Smooth muscle cell of the brain vasculature (primary cell): Measurements from ENCODE around the gene SYT9.

Experiments
- DNase-seq: peaks from one replicate; pipeline ENCODE4 v3.0.0-alpha.2; 2012; ENCODE audit warnings: low read depth, low spot score

SYT9 gene

DNA sequence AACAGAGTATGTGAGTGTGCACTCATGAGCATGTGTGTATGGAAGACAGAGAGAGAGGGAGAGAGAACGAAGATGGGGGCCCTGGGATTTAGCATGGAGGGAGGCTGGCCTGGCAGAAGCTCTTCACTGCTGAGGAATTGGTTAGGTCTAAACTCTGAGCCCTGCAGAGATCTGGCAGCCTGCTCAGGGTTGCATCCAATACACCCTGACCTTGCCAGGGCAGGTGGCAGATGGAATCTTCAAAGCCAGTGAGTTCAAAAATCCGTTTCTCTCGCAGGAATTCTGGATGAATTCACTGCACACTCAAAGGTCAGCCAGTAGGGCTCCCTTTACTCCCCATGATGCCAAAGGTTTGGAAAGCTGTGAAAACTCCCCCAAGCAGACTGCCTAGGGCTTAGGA is 172.2 kb downstream of the SYT9 start:
- DNase-seq: no peak

DNA sequence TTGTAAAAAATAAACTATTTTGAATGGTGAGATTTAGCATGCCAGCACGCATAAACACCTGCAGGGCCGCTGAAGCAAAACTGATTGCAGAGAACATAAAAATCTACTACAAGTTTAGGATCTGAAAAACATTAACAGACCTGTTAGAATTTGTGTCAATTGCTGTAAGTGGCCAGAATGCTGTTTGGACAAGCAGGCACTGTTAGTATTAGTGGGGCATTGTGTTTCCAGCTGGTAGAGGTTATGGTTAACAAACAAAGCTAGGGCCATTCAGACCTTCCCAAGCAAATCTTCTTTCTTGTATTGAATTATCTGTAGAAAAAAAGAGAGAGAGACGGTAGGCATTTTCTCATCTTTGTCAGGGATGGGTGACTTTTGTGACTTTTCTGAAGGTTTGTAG is 176.0 kb downstream of the SYT9 start:
- no peak for DNase-seq

DNA sequence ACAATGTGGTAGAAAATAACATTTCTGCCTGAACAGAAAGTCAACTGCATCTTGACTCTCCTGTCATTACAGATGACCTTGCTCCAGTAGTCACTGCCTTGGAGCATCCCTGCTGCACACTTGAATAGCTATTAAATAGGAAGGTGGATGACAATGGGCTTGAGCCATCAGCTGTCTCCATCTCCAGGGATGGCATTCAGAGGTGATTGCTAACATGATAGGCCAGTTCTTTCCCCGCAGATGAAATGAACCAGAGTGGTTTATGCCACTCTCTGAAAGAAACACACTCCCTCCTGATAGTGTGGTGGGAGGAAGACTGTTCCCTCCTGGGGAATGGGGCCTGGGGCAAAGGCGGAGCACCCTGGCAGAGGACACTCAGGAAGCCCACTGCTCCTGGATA is 176.5 kb downstream of the SYT9 start:
- no peak for DNase-seq

DNA sequence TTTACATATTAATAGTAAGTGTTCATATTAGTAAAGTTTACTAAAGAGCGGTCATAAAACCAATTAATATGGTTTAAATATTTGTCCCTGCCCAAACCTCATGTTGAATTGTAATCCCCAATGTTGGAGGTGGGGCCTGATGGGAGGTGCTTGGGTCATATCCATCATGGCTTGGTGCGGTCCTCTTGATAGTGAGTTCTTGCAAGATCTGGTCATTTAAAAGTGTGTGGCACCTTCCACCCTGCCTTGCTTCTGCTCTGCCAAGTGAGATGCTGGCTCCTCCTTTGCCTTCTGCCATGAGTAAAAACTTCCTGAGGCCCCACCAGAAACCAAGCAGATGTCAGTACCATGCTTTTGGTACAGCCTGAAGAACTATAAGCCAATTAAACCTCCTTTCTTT is 178.8 kb downstream of the SYT9 start:
- no peak for DNase-seq

DNA sequence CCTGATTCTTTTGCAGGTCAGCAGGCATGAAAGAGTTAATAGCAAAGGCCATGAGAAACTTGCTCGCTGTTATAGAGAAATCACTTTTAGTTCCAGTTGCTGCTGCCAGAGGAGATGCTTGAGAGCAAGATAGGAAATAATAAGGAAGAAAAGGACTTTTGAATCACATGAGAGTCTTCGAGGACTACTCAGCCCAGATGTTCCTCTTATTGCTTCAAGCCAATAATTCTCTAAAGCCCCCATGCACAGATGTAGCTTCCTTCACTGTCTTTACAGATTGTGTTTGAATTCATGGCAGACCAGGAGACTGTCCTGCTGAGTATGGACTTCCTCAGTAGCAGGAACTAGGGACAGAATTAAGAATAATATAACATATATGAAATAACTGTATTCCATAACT is 183.5 kb downstream of the SYT9 start:
- no peak for DNase-seq

DNA sequence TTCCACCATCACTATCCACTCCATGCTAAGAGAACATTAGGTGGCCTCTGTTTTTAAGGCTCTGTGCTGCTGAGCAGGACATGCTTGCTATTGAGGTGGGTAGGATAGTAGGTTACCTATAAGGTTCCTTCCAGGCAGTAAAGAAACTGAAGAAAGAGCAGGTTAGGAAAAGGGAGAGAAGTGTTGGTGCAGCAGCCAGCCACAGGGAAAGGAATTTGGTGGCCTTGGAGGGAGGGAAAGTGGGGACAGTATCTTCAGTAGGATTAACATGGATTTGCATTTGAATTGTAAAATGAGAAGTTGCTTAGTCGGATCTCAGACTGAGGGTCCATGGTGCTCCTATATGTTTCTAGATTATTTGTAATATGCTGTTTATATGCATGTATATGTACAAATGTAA is 184.4 kb downstream of the SYT9 start:
- no peak for DNase-seq

DNA sequence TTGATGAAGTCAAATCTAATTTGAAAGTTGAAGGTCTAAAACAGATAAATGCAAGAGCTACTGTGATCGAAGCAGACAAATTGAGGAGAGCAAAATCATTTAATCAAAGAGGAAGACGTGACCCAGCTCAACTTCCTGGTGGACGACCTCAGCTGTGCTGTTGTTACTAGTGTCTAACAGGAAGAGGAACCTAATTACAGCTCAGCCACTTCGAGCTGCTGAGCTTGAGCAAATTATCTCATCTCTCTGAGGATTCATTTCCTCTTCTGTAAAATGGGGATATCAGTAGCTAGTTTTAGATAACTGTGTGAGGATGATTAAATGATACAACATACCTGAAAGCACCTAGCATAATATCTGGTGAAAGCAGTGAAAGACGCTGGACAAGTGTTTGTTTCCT is 185.0 kb downstream of the SYT9 start:
- no peak for DNase-seq

DNA sequence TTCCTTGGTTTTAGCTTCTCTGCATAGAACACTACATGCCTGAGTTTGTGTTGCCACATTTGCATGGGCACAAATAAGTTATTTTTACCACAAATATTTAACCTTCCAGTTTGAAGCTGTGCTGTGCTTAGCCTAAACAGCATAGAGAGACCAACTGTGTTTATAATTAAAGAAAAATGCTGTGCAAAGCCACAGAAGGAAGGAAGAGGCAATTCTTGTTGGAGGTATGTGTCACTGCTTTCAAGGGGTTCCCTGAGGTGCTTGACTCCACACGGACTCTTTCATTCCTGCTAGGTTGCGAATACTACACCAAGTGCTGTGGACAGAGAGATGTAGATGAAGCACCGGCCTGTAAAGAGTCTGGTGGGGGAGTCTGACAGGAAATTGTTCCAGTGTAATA is 186.0 kb downstream of the SYT9 start:
- no peak for DNase-seq

DNA sequence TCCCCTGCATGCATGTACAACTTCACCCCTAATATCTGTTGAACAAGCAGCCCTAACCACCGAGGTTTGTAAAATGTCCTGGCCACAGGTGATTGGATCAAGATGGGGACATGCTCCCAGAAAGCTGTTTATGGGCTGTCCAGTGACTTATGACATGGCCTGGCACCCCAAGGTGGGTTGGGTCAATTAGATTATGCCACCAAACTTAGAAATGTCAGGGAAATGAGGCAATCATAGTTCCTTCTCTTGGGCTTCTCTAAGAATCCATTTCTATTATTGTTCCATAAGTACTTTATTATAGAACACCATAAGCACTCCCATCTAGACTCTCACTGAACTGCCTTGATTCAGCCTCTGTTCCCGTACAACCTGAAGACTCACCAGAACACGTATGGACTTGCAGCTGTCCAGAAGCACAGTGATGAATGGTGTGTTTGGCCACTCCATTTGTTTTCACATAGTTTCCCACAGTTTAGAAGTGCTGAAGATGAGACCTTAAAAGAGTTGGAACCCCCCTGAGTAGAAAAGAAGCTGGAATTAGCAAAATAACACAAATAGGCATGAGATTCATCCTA is 188.1 kb downstream of the SYT9 start:
- DNase-seq: no peak

DNA sequence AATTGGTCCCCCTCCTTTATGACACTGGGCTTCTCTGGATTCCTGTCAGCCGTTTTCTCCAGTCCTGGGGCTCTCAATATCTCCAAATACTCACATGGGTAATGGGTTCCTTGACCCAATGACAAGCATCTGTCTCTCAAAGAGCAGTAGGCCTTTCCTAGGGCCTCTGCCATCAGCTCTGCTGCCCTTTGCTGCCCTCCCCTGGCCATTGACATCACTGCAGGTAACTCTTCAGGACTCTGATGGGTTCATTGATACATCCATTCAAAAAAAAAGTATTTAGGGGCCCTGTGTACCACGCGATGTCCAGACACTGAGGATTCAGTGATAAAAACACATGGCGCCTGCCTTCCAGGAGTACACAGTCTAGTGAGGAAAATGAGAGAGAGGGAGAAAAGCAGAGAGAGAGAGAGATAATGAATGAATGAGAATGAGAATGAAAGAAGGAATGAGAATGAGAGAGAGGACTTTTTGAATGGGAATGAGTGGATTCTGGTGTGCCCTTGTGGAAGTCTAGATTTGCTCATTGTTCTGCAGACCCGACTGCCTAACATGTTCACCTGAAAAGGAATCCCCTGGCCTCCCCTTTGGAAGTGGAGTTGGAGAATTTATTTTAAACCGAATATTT is 191.0 kb downstream of the SYT9 start:
- peak; percentile 18 for DNase-seq

DNA sequence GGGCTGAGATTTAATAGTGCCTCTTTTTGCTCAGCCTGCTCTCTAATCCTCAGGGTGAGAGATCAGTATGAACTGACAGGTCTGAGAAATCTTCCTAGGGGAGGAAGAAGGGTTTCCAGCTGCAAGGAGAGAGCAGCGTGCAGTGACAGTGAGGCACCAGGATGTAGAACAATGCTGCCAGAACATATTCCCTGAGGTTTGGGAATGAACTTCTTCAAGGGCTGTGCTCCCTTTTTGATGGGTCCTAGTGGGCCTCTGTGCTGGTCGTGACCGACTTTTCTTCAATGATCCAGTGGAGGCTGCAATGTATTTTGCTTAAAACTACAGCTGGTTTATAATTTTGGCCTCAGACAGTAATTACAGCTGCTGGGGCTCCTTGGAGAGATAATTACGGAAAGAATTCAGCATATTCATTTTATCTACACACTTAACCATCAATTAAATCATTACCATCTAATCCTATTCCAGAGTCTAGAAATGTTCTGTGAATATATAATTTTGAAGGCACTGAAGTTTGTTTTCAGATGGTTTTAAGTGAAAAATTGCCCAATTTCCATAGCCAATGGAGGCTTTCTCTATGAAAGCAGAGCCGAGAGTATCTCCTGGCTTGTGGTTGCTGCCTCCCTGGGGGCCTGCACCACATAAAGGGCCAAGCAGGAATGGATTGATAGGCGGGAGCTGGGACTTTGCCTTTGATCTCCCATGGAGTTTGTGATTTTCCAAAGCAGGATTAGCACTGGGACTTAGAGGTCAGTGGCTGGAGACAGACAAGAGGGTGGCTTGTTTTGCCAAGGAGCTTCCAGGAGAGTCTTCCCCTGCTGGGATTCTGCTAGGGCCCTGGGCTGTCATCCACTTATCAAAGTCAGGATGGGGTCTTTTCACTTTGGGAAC is 192.6 kb downstream of the SYT9 start:
- no peak for DNase-seq

DNA sequence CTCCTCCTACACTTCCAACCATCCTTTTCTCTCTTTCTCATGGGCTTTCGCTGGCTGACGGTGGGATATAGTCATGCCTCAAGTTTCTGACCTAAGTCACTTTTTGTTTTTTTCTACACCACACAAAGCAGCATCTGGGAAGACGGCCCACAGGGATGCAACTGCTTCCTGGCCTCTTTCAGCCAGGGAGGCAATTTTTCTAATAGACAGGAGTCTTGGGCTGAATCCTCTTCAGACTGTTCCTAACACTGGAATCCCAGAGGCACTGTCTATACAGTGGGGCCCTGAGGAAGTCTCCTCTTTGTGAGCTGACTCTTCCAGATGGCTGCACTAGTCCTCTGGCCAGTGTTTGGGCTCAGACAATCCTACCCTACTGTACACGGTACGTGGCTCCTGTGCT is 193.9 kb downstream of the SYT9 start:
- DNase-seq: no peak

DNA sequence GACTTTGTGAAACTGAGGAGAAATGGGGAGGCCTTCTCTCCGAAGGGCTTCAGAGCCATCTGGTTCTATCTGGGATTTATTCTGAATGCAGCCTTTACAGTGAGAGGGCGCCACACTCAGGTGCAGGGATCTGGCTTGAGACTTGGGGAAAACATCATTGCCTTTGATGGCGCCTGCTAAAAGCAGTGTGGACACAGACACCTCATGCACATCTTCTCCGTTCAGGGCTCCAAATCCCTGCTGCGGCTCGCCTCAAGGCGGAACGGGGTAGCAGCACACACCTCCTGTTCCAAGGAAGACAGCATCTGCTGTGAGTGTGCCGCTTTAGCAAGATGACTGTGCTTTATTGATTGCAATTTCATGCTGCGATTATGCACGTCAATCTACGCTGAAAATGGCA is 196.5 kb downstream of the SYT9 start:
- no peak for DNase-seq

DNA sequence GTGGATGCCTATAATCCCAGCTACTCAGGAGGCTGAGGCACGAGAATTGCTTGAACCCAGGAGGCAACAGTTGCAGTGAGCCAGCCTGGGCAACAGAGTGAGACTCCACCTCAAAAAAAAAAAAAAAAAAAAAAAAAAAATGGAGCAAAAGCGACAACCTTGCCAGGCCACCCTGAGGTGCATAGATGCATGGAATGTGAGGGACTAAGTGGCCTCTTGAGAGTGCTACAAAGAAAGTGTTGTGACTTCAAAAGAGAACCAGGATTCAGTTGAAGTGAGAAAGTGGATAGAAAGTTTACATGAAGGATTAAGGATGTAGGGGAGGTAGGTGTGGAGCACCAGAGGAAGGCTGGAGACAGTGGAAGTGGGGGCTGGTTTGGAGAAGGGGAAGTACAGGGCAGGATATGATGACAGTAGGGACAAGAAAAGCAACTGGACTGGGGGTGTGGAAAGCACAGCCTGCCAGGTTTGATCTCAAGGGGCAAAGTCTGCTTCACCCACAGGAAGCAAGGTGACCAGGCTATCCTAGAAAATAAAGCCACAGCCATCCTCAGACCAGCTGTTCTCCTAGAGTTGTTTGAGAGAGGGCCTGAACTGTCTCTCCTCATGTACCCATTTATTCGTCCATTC is 197.6 kb downstream of the SYT9 start:
- DNase-seq: no peak

DNA sequence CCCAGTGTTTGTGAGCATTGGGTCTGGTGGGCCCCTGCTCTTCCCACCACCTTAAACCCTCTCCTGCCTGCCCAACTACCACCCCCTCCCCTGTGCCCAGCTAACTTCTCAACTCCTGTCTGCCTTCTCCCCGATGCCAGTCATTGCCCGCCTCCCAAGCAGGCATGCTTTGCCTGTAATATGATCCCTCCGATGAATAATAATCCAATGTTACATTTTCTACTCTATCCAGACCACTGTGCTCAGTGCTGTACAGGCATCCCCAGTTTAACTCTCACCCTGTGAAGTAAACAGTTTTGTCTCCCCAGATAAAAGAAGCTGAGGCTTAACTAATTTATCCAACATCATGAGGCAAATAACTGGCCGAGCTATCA is 198.1 kb downstream of the SYT9 start:
- DNase-seq: no peak

DNA sequence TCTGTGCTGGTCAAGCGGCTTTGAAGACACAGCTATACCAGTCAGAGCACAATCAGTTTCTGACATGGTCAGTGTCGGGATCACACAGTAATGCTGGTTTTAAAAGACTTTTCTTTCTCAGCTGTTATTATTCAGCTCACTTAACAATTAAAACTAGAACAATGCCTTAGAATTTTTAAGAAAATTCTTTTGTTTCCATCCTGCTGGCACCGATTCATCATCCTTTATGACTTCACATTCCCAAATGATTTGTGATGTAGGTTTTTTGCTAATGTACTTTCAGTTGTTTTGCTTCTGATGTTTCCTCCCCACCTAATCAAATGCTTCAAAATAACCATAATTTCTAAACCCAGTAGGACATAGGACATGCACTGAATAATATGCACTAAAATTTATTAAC is 199.1 kb downstream of the SYT9 start:
- no peak for DNase-seq

DNA sequence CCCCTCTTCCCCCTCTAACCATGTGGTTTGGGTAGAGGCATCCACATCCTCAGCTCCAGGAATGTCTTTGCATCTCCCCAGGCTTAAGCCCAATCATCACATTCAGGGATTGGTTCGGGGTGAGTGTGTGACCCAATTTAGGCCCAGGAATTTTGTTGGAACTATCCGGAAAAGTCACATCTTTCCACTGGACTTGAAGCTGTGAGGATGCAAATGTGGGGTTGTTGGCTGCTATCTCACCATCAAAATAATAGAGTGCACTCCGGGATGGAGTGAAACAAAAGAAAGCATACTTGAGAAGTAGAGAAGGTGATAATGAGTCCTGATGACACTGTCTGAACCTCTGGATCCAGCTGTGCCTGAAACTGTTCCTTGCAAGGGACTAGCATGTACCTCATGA is 199.8 kb downstream of the SYT9 start:
- DNase-seq: no peak

DNA sequence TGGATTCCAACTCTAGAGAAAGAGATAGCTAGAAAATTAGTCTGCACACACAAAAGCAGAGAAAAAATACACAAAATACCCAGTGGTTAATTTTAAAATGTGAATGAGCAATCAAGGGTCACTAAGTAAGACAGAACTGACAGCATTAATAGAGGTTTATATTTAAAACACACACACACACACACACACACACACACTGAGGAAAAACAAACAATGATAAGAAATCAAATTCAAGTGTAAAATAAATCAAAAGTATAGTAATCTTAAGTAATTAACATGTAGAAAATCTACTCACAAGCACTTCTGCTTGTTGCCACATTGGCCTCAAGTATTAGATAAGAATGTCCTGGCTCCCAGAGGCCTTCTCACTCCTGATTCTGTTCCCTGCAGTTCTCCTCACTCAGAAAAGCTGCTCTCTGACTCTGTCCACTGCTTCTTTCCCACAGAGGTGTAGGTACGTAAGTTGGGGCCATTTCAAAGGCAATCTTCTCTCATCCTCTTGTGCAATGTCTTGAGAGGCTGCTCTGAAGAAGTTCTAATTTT is 200.3 kb downstream of the SYT9 start:
- DNase-seq: no peak

DNA sequence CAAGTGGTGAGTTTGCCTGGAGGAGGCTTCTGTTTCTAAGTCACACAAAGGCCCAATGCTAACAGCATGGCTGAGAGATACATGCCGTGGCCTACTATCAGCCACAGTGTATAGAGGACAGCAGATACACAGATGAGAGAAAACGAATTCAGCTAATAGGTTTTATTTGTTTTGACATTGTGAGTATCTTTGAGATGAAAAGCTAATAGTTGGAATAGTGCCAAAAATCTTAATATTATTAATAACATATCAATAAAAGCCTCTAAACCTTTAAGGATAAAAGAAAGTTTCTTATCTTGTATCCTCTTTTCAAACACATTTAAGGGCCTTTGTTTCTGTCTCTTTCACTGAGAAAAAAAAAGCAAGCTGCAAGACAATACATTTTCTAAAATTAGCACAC is 203.2 kb downstream of the SYT9 start:
- no peak for DNase-seq

DNA sequence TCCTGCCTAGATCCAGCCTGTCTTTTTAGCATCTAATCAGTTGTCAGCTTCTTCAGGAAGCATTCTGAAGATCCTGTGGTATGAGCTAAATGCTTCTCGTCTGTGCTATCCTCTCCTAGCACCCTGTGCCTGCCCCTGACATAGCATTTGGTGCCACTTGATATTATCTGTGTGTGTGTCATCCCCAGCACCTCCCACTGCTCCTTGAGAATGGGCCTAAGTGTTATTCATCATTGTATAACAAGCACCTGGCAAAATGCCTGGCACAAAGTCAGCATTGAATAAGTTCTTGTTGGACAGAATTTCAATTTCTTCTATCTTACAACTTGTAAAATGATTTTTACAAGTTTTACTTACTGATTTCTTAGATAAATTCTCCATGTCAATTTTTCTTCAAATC is 205.5 kb downstream of the SYT9 start:
- DNase-seq: no peak

DNA sequence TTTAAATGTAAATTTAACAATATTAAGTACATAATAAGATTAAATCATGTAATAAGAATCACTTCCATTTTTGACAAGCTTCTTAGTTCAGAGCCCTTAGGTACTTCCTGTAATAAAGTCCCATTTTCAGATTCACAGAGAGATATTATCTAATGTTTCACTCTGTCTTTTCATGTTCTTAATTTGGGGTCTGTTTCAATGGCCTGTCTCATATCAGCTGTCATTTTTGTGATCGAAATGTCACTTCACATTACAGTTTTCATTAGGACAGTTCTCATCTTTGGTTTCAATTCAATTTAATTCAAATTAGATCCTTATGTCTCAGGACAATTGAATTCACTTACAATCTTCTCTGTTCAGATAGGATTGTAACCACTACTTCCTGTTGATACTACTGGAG is 211.0 kb downstream of the SYT9 start:
- DNase-seq: no peak

DNA sequence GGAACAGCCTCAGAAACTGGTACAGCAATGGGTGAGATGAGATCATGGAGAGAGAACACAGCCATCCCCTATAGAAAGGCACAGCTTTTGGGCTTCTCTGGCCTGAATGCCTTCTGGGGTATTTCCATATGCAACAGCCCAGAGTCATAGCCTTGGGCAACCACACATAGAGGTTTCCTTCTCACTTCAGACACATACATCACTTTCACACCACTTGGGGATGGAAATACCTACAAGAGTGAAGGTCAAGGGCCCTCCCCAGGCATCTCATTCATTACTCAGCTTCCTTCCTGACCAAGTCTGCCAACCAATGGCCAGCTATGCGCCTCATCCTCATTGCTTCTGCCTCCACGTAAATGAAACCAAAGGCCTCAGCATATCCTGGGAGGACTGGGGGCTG is 215.9 kb downstream of the SYT9 start:
- DNase-seq: no peak
